WTC11 (cell line): ENCODE results near the gene SORD. TPM values are rescaled to one million over a fixed set of nuclear protein-coding genes. Genes with fewer than 3 reads are reported as not detected.

Experiments used
- ATAC-seq: fragments of 200-7000 bp; cut with Tn5 transposase; 2 replicates; pipeline ENCODE4 v1.10.0; 2021; ENCODE audit warnings: mild to moderate bottlenecking, moderate library complexity
- CTCF ChIA-PET: fragments of 300-600 bp; sonication (Branson Sonifier 250); formaldehyde crosslinking; loops from one replicate; lab custom pipeline; 2021; ENCODE audit warnings: antibody characterized with exemption; lab: Charles Lee
- POLR2A ChIA-PET: fragments of 350-600 bp; sonication (Branson Sonifier 250); formaldehyde crosslinking; loops from one replicate; lab custom pipeline; 2021; ENCODE audit warnings: antibody characterized with exemption; lab: Charles Lee
- DNase-seq: peaks from one replicate; pipeline ENCODE4 v3.0.0; 2021; ENCODE audit warnings: low spot score
- H3K27ac Mint-ChIP-seq: 2 replicates; pipeline ENCODE4 v1.8.0; 2021; ENCODE audit warnings: mixed read lengths
- H3K27me3 Mint-ChIP-seq: 2 replicates; pipeline ENCODE4 v1.8.0; 2021; ENCODE audit warnings: low read depth, mild to moderate bottlenecking, moderate library complexity, mixed read lengths
- H3K36me3 Mint-ChIP-seq: 2 replicates; pipeline ENCODE4 v1.8.0; 2021; ENCODE audit warnings: mixed read lengths
- H3K4me1 Mint-ChIP-seq: 2 replicates; pipeline ENCODE4 v1.8.0; 2022; ENCODE audit warnings: mixed read lengths
- H3K4me3 Mint-ChIP-seq: 2 replicates; pipeline ENCODE4 v1.8.0; 2021; ENCODE audit warnings: mild to moderate bottlenecking, moderate library complexity, mixed read lengths
- H3K9me3 Mint-ChIP-seq: 2 replicates; pipeline ENCODE4 v1.8.0; 2021; ENCODE audit warnings: mixed read lengths
- ATF1 ChIP-seq: sonication (generic); formaldehyde crosslinking; IDR thresholded peaks from 2 replicates; pipeline ENCODE4 v1.8.1; 2023; ENCODE audit warnings: mild to moderate bottlenecking, moderate library complexity, missing genetic modification reagents
- CREM ChIP-seq: sonication (generic); formaldehyde crosslinking; IDR thresholded peaks from 2 replicates; pipeline ENCODE4 v1.8.1; 2022; ENCODE audit warnings: mild to moderate bottlenecking, missing genetic modification reagents, moderate library complexity
- ELF4 ChIP-seq: sonication (generic); formaldehyde crosslinking; IDR thresholded peaks from 2 replicates; pipeline ENCODE4 v1.8.1; 2022; ENCODE audit warnings: low read depth, mild to moderate bottlenecking, moderate library complexity, missing genetic modification reagents
- ESRRA ChIP-seq: sonication (generic); formaldehyde crosslinking; IDR thresholded peaks from 2 replicates; pipeline ENCODE4 v1.8.1; 2022; ENCODE audit warnings: mild to moderate bottlenecking, missing genetic modification reagents, borderline replicate concordance
- FOXK1 ChIP-seq: sonication (generic); formaldehyde crosslinking; IDR thresholded peaks from 2 replicates; pipeline ENCODE4 v1.8.0; 2022; ENCODE audit warnings: mild to moderate bottlenecking, moderate library complexity, missing genetic modification reagents
- GRHL2 ChIP-seq: fragments of 250-450 bp; sonication (Bioruptor Pico); IDR thresholded peaks from 2 replicates; pipeline ENCODE4 v1.8.0; 2022; ENCODE audit warnings: mild to moderate bottlenecking, moderate library complexity; ENCODE audit not compliant: insufficient replicate concordance, severe bottlenecking
- HMGA2 ChIP-seq: fragments of 250-450 bp; sonication (Bioruptor Pico); IDR thresholded peaks from 2 replicates; pipeline ENCODE4 v1.4.0; 2021; ENCODE audit warnings: mild to moderate bottlenecking, moderate library complexity
- IRF2 ChIP-seq: sonication (generic); formaldehyde crosslinking; IDR thresholded peaks from 2 replicates; pipeline ENCODE4 v1.8.0; 2022; ENCODE audit warnings: low read depth, missing genetic modification reagents, borderline replicate concordance
- NFATC4 ChIP-seq: fragments of 250-450 bp; sonication (Bioruptor Pico); IDR thresholded peaks from 2 replicates; pipeline ENCODE4 v1.9.0; 2021; ENCODE audit warnings: mild to moderate bottlenecking
- NR1H2 ChIP-seq: sonication (generic); formaldehyde crosslinking; IDR thresholded peaks from 2 replicates; pipeline ENCODE4 v1.9.0; 2021; ENCODE audit warnings: mild to moderate bottlenecking, moderate library complexity, missing genetic modification reagents
- NR3C1 ChIP-seq: sonication (generic); formaldehyde crosslinking; conservative IDR thresholded peaks from 2 replicates; pipeline ENCODE4 v1.8.1; 2023; ENCODE audit warnings: low read depth, mild to moderate bottlenecking, missing genetic modification reagents
- SP1 ChIP-seq: sonication (generic); formaldehyde crosslinking; conservative IDR thresholded peaks from 2 replicates; pipeline ENCODE4 v1.8.1; 2022; ENCODE audit warnings: missing genetic modification reagents
- TP53 ChIP-seq: sonication (generic); formaldehyde crosslinking; IDR thresholded peaks from 2 replicates; pipeline ENCODE4 v1.8.1; 2023; ENCODE audit warnings: mild to moderate bottlenecking, missing genetic modification reagents
- USF1 ChIP-seq: sonication (generic); formaldehyde crosslinking; IDR thresholded peaks from 2 replicates; pipeline ENCODE4 v1.8.0; 2022; ENCODE audit warnings: mild to moderate bottlenecking, missing genetic modification reagents
- ZNF219 ChIP-seq: sonication (generic); formaldehyde crosslinking; IDR thresholded peaks from 2 replicates; pipeline ENCODE4 v1.8.0; 2023; ENCODE audit warnings: missing genetic modification reagents, mild to moderate bottlenecking, borderline replicate concordance
- ZNF232 ChIP-seq: sonication (generic); formaldehyde crosslinking; IDR thresholded peaks from 2 replicates; pipeline ENCODE4 v1.8.0; 2022; ENCODE audit warnings: mild to moderate bottlenecking, missing genetic modification reagents
- ZNF317 ChIP-seq: sonication (generic); formaldehyde crosslinking; IDR thresholded peaks from 2 replicates; pipeline ENCODE4 v1.8.1; 2023; ENCODE audit warnings: low read depth, mild to moderate bottlenecking, moderate library complexity, missing genetic modification reagents, borderline replicate concordance
- ZNF532 ChIP-seq: fragments of 250-450 bp; sonication (Bioruptor Pico); IDR thresholded peaks from 2 replicates; pipeline ENCODE4 v1.9.0; 2021; ENCODE audit warnings: mild to moderate bottlenecking, borderline replicate concordance
- total RNA-seq: library from RNA; stranded (reverse); gene quantifications from 3 replicates; pipeline ENCODE4 v1.2.3, GENCODE V29; 2021
- TF ChIP-seq, protein P1 (sequence below): sonication (generic); formaldehyde crosslinking; IDR thresholded peaks from 2 replicates; pipeline ENCODE4 v1.8.0; 2022; ENCODE audit warnings: mild to moderate bottlenecking, missing genetic modification reagents
- TF ChIP-seq, protein P2 (sequence below): sonication (generic); formaldehyde crosslinking; IDR thresholded peaks from 2 replicates; pipeline ENCODE4 v1.8.1; 2023; ENCODE audit warnings: mild to moderate bottlenecking, missing genetic modification reagents
- TF ChIP-seq, protein P3 (sequence below): sonication (generic); formaldehyde crosslinking; IDR thresholded peaks from 2 replicates; pipeline ENCODE4 v1.8.1; 2023; ENCODE audit warnings: mild to moderate bottlenecking, moderate library complexity, missing genetic modification reagents
- TF ChIP-seq, protein P4 (sequence below): sonication (generic); formaldehyde crosslinking; IDR thresholded peaks from 2 replicates; pipeline ENCODE4 v1.8.1; 2022; ENCODE audit warnings: missing genetic modification reagents, borderline replicate concordance
- TF ChIP-seq, protein P5 (sequence below): sonication (generic); formaldehyde crosslinking; IDR thresholded peaks from 2 replicates; pipeline ENCODE4 v1.8.1; 2023; ENCODE audit warnings: mild to moderate bottlenecking, missing genetic modification reagents, moderate library complexity

Gene SORD
- total RNA-seq, 1 experiment from 2014 or later, result 46.2 TPM

GRCh38 chr15:45123397-45123796, 100.4 kb downstream of the SORD start:
- ChIA-PET CTCF (interaction anchor here (1.3 to 1.7 kb wide), 5 partner anchors 9 to 270 kb away, joined by 3 to 6 read pairs (median 4); partner anchors contain the start of genes DUOX2 and DUOXA2), POLR2A (no interaction called here)
- no peak for ATAC-seq

DNA sequence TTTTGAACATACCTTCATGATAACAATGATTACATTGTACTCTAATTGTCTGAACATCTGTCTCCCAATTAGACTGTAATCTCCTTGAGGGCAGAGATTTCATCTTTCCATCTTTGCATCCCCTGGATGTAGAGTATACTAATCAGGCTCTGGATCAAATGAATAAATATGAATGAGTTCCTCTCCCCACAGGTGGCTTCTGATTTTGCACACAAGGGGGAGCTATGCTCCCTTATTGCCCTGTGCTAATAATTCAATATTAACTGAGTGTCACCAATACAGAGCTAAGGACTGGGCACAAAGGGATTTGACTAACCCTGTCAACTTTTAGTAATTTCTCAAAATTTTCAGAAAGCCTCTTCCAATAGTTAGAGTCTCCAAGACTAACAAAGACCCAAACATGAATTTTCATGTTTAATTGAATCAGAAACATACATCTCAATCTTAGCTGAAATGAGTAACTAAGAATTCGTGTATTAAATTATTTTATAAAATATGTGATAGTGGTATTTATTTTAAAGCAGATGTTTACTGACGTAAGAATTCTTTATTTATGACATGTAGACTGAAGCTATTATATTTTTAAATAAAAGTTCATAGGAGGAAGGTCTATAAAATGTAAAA, 103.7 kb downstream of the SORD start:
- ChIA-PET POLR2A (interaction anchor here (0.6 kb wide), 1 partner anchor 240 kb away, joined by 3 read pairs; no protein-coding TSS in a partner anchor), CTCF (interaction anchor here (0.6 to 11.0 kb wide), 24 partner anchors 9 to 276 kb away, joined by 3 to 231 read pairs (median 5); partner anchors contain the start of genes DUOX2 and DUOXA2)
- Mint-ChIP-seq H3K4me1 (peaks cover 5% of the 10 kb centered on the region), H3K4me3 (no peak overlapping the region), H3K27ac (no peak overlapping the region), H3K27me3 (peaks cover 99% of the 10 kb centered on the region), H3K36me3 (no peaks in the 10 kb centered on the region), H3K9me3 (no peaks in the 10 kb centered on the region)
- ATAC-seq (no peak), DNase-seq (no peak)
- TF ChIP-seq, protein P1, sequence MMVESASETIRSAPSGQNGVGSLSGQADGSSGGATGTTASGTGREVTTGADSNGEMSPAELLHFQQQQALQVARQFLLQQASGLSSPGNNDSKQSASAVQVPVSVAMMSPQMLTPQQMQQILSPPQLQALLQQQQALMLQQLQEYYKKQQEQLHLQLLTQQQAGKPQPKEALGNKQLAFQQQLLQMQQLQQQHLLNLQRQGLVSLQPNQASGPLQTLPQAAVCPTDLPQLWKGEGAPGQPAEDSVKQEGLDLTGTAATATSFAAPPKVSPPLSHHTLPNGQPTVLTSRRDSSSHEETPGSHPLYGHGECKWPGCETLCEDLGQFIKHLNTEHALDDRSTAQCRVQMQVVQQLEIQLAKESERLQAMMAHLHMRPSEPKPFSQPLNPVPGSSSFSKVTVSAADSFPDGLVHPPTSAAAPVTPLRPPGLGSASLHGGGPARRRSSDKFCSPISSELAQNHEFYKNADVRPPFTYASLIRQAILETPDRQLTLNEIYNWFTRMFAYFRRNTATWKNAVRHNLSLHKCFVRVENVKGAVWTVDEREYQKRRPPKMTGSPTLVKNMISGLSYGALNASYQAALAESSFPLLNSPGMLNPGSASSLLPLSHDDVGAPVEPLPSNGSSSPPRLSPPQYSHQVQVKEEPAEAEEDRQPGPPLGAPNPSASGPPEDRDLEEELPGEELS (CRISPR knock-in tag), result no peak
- TF ChIP-seq, protein P2, sequence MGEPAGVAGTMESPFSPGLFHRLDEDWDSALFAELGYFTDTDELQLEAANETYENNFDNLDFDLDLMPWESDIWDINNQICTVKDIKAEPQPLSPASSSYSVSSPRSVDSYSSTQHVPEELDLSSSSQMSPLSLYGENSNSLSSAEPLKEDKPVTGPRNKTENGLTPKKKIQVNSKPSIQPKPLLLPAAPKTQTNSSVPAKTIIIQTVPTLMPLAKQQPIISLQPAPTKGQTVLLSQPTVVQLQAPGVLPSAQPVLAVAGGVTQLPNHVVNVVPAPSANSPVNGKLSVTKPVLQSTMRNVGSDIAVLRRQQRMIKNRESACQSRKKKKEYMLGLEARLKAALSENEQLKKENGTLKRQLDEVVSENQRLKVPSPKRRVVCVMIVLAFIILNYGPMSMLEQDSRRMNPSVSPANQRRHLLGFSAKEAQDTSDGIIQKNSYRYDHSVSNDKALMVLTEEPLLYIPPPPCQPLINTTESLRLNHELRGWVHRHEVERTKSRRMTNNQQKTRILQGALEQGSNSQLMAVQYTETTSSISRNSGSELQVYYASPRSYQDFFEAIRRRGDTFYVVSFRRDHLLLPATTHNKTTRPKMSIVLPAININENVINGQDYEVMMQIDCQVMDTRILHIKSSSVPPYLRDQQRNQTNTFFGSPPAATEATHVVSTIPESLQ (CRISPR knock-in tag), result no peak
- TF ChIP-seq FOXK1 (no peak), ZNF232 (CRISPR knock-in tag) (no peak), GRHL2 (no peak), ZNF532 (CRISPR knock-in tag) (no peak), IRF2 (CRISPR knock-in tag) (no peak), CREM (CRISPR knock-in tag) (no peak), HMGA2 (CRISPR knock-in tag) (no peak), NFATC4 (no peak), NR1H2 (no peak), SP1 (no peak), ZNF219 (no peak)
- TF ChIP-seq, protein P3, sequence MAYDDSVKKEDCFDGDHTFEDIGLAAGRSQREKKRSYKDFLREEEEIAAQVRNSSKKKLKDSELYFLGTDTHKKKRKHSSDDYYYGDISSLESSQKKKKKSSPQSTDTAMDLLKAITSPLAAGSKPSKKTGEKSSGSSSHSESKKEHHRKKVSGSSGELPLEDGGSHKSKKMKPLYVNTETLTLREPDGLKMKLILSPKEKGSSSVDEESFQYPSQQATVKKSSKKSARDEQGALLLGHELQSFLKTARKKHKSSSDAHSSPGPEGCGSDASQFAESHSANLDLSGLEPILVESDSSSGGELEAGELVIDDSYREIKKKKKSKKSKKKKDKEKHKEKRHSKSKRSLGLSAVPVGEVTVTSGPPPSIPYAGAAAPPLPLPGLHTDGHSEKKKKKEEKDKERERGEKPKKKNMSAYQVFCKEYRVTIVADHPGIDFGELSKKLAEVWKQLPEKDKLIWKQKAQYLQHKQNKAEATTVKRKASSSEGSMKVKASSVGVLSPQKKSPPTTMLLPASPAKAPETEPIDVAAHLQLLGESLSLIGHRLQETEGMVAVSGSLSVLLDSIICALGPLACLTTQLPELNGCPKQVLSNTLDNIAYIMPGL (CRISPR knock-in tag), result no peak
- TF ChIP-seq, protein P4, sequence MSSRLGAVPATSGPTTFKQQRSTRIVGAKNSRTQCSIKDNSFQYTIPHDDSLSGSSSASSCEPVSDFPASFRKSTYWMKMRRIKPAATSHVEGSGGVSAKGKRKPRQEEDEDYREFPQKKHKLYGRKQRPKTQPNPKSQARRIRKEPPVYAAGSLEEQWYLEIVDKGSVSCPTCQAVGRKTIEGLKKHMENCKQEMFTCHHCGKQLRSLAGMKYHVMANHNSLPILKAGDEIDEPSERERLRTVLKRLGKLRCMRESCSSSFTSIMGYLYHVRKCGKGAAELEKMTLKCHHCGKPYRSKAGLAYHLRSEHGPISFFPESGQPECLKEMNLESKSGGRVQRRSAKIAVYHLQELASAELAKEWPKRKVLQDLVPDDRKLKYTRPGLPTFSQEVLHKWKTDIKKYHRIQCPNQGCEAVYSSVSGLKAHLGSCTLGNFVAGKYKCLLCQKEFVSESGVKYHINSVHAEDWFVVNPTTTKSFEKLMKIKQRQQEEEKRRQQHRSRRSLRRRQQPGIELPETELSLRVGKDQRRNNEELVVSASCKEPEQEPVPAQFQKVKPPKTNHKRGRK, result no peak

More at GRCh38 chr15:45123397-45123796, 100.4 kb downstream of the SORD start:
- H3K4me3 Mint-ChIP-seq, result no peak overlapping the region
- peaks cover 96% of the 10 kb centered on the region for H3K27me3 Mint-ChIP-seq
- no peak for DNase-seq
- peaks cover 1% of the 10 kb centered on the region; the same call in 1 of the 2 replicates for H3K4me1 Mint-ChIP-seq
- no peak overlapping the region for H3K27ac Mint-ChIP-seq
- TF ChIP-seq USF1 (CRISPR knock-in tag), result no peak
- no peak for TF ChIP-seq ESRRA (CRISPR knock-in tag)
- TF ChIP-seq, protein P5, sequence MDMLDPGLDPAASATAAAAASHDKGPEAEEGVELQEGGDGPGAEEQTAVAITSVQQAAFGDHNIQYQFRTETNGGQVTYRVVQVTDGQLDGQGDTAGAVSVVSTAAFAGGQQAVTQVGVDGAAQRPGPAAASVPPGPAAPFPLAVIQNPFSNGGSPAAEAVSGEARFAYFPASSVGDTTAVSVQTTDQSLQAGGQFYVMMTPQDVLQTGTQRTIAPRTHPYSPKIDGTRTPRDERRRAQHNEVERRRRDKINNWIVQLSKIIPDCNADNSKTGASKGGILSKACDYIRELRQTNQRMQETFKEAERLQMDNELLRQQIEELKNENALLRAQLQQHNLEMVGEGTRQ (CRISPR knock-in tag), result no peak
- no peak for TF ChIP-seq NR3C1
- TF ChIP-seq HMGA2 (CRISPR knock-in tag), result no peak
- TF ChIP-seq TP53 (CRISPR knock-in tag), result no peak
- no peak for TF ChIP-seq ZNF317 (CRISPR knock-in tag)
- TF ChIP-seq ATF1 (CRISPR knock-in tag), result no peak
- no peak for TF ChIP-seq ELF4 (CRISPR knock-in tag)
- no peaks in the 10 kb centered on the region for H3K9me3 Mint-ChIP-seq
- H3K36me3 Mint-ChIP-seq, result no peaks in the 10 kb centered on the region
